ENCODE measurements around the gene RASGEF1B. TPM values are rescaled to one million over a fixed set of nuclear protein-coding genes. Genes with fewer than 3 reads are reported as not detected.

The RASGEF1B gene
- total and polyA plus RNA-seq, 7 experiments from 2014 or later: 1.1 to 82.5 (median 11.4) TPM

DNA sequence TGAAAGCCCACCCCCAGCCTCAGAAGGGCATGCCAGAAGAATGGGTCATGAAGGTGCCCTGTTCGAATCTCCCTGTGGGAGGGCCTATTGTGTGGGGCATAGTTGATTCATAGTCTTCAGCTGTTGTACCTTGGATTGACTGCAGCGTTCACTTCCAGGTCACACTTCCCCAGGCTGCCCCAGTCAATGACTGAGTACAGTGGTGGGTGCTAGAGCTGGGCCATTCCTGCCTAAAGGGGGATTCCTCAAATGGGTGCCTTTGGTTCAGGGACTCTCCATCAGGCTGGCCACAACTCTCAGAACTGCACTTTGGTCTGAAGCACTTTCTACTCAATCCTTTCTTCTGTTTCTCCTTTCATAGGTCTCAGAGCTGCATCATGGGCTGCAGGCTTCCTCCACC lies 35.0 kb upstream of the RASGEF1B start:
- ATAC-seq: no peak
- Mint-ChIP-seq H3K27me3 (peaks cover 0 to 2% (median 0%) of the 10 kb centered on the region in 5 donors), H3K36me3 (no peaks in the 10 kb centered on the region), H3K9me3 (no peaks in the 10 kb centered on the region), H3K4me1 (peaks cover 22 to 51% (median 31%) of the 10 kb centered on the region in 7 donors), H3K27ac (peak overlapping the region in 7 of 9 donors; percentile 15 to 83 (median 63)), H3K4me3 (no peak overlapping the region)
- Histone ChIP-seq H3K9me3 (ENCODE audit: control insufficient read depth in 2 of 3, low read length in 3 of 3) (no peaks in the 10 kb centered on the region), H3K4me1 (ENCODE audit: control insufficient read depth in 2 of 2, insufficient read depth in 2 of 2, low read length in 2 of 2) (peaks cover 10 to 14% of the 10 kb centered on the region in 2 donors), H3K27me3 (ENCODE audit: control insufficient read depth in 2 of 2, insufficient read depth in 2 of 2, low read length in 2 of 2) (no peaks in the 10 kb centered on the region), H3K4me3 (ENCODE audit: low read length) (no peak overlapping the region), H3K36me3 (ENCODE audit: control insufficient read depth in 2 of 3, insufficient read depth in 3 of 3, low read length in 3 of 3) (no peaks in the 10 kb centered on the region), H3K27ac (ENCODE audit: low read depth, low read length) (no peak overlapping the region)
- no peak for DNase-seq
- intact Hi-C loops (cut with micrococcal nuclease): loop anchor here (5.0 kb wide), 1 partner anchor 56 kb away; no protein-coding TSS in a partner anchor
- POLR2A ChIA-PET: interaction anchor here (2.6 kb wide), 1 partner anchor 35 kb away, joined by 24 read pairs; the partner anchor contains the start of gene RASGEF1B
- CTCF ChIA-PET: interaction anchor here (1.0 kb wide), 1 partner anchor 13 kb away, joined by 3 read pairs; no protein-coding TSS in a partner anchor

DNA sequence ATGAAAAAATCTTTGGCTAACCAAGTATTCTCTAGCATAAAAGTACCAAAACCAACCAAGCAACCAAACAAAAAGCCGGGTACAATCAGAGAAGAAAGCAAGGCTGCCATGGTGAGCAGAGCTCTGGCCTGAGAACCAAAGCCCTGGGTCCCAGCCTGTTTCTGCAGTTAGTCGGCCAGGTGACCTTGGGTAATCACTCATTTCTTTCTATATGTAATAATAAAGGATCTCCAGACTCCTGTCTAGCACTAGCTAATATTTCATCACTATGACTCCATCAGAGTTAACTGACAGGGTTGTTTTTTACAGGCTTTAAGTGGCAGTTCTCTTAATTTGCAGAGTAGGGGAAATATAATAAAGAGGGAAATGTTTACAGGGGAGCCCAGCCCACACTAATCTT lies 34.0 kb upstream of the RASGEF1B start:
- peak overlapping the region; percentile 10 for H3K4me3 ChIP-seq (ENCODE audit: low read length)
- intact Hi-C loops (cut with micrococcal nuclease): loop anchor here (1.0 to 5.0 kb wide), 7 partner anchors 13 to 339 kb away; partner anchors contain the start of gene RASGEF1B (in 1 of the 2)
- H3K4me1 ChIP-seq (ENCODE audit: control insufficient read depth in 2 of 2, insufficient read depth in 2 of 2, low read length in 2 of 2): peaks cover 10 to 14% of the 10 kb centered on the region in 2 donors
- peaks cover 0 to 2% (median 0%) of the 10 kb centered on the region in 5 donors for H3K27me3 Mint-ChIP-seq
- peak overlapping the region in 9 of 10 donors; percentile 7 to 80 (median 64) for H3K4me3 Mint-ChIP-seq
- ATAC-seq (peak; percentile 26), DNase-seq (no peak)
- H3K27ac Mint-ChIP-seq: peak overlapping the region; percentile 58 to 96 (median 93)
- CTCF ChIA-PET: interaction anchor here (0.6 to 1.4 kb wide), 7 partner anchors 8 to 63 kb away, joined by 3 to 5 read pairs (median 3); no protein-coding TSS in a partner anchor
- H3K36me3 Mint-ChIP-seq: no peaks in the 10 kb centered on the region
- H3K27ac ChIP-seq (ENCODE audit: low read depth, low read length): peak overlapping the region; percentile 48
- H3K9me3 Mint-ChIP-seq: no peaks in the 10 kb centered on the region
- no peaks in the 10 kb centered on the region for H3K9me3 ChIP-seq (ENCODE audit: control insufficient read depth in 2 of 3, low read length in 3 of 3)
- POLR2A ChIA-PET: interaction anchor here (1.5 to 2.6 kb wide), 2 partner anchors 14 to 34 kb away, joined by 7 to 24 read pairs; partner anchors contain the start of gene RASGEF1B
- peaks cover 22 to 56% (median 31%) of the 10 kb centered on the region in 7 donors for H3K4me1 Mint-ChIP-seq
- H3K36me3 ChIP-seq (ENCODE audit: control insufficient read depth in 2 of 3, insufficient read depth in 3 of 3, low read length in 3 of 3): no peaks in the 10 kb centered on the region
- H3K27me3 ChIP-seq (ENCODE audit: control insufficient read depth in 2 of 2, insufficient read depth in 2 of 2, low read length in 2 of 2): no peaks in the 10 kb centered on the region

DNA sequence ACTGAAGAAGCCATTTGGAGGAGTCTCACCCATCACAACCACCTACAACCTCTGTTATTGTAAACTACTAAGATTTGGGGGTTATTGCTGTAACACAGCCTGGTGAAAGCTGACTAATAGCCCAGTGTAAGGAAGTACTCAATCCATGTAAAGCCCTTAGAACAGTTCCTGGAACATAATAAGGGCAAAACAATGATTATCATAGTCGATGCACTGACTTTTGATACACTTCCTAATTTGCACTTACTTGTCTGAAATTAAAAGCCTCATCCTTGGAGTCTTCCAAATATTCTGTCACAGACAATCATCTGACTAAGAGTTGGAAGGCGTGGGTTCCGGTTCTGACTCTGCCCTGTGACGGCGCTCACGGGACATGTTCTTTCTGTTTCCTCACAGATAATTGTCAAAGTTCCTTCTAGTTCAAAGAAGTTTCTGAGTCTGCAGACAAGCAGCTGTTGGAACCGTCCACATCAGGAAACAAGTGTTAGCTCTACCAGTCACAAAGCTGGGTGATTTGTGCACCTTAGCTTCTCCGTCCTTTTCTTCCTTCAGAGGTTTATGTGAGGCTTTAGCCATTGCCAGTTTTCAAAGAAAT lies 33.4 kb upstream of the RASGEF1B start:
- Mint-ChIP-seq H3K27me3 (peaks cover 0 to 2% (median 0%) of the 10 kb centered on the region in 5 donors), H3K36me3 (no peaks in the 10 kb centered on the region), H3K4me3 (peak overlapping the region; percentile 7 to 81 (median 68)), H3K9me3 (no peaks in the 10 kb centered on the region), H3K27ac (peak overlapping the region; percentile 58 to 96 (median 93)), H3K4me1 (peaks cover 22 to 56% (median 31%) of the 10 kb centered on the region in 7 donors)
- H3K4me3 ChIP-seq (ENCODE audit: low read length): peak overlapping the region; percentile 10
- peak overlapping the region; percentile 48 for H3K27ac ChIP-seq (ENCODE audit: low read depth, low read length)
- DNase-seq (peak; percentile 28 to 79 (median 69)), ATAC-seq (peak; percentile 86)
- peaks cover 10 to 14% of the 10 kb centered on the region in 2 donors for H3K4me1 ChIP-seq (ENCODE audit: control insufficient read depth in 2 of 2, insufficient read depth in 2 of 2, low read length in 2 of 2)
- intact Hi-C loops (cut with micrococcal nuclease): loop anchor here (1.0 to 5.0 kb wide), 7 partner anchors 13 to 339 kb away; partner anchors contain the start of gene RASGEF1B (in 1 of the 2)
- H3K36me3 ChIP-seq (ENCODE audit: control insufficient read depth in 2 of 3, insufficient read depth in 3 of 3, low read length in 3 of 3): no peaks in the 10 kb centered on the region
- ChIA-PET POLR2A (interaction anchor here (1.5 to 2.6 kb wide), 2 partner anchors 14 to 33 kb away, joined by 7 to 24 read pairs; partner anchors contain the start of gene RASGEF1B), CTCF (interaction anchor here (0.8 to 1.4 kb wide), 6 partner anchors 9 to 40 kb away, joined by 3 to 5 read pairs (median 3); no protein-coding TSS in a partner anchor)
- H3K27me3 ChIP-seq (ENCODE audit: control insufficient read depth in 2 of 2, insufficient read depth in 2 of 2, low read length in 2 of 2): no peaks in the 10 kb centered on the region
- H3K9me3 ChIP-seq (ENCODE audit: control insufficient read depth in 2 of 3, low read length in 3 of 3): no peaks in the 10 kb centered on the region

DNA sequence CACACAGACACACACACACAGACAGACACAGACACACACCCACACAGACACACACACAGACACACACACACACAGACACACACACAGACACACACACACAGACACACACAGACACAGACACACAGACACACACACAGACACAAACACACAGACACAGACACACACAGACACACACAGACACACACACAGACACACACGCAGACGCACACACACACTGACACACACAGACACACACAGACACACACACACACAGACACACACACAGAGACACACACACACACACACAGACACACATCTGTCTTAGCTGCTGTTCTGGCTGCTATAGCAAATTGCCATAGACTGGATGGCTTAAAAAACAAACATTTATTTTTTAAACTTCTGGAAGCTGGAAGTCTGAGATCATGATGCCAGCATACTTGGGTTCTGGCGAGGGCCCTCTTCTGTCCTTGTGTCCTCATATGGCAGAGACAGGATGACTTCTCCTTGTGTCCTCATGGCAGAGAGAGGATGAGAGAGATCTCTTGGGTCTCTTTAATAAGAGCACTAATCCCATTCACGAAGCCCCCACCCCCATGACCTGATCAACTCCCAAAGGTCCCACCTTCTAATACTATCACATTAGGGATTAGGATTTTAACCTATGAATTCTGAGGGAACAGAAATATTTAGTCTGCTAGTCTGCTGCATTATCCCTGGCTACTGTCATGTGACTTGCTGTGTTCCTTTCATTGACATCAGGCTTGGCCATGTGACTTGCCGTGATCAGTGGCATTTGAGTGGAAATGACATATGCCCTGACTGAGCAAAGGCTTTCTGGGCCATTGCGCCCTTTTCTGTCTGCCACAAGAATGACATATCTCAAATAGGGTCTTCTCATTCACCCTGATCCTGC lies 32.7 kb upstream of the RASGEF1B start:
- intact Hi-C loops (cut with micrococcal nuclease): loop anchor here (1.0 to 5.0 kb wide), 7 partner anchors 12 to 340 kb away; partner anchors contain the start of gene RASGEF1B (in 1 of the 2)
- Mint-ChIP-seq H3K4me3 (peak overlapping the region in 5 of 10 donors; percentile 9 to 75 (median 59)), H3K4me1 (peaks cover 29 to 62% (median 35%) of the 10 kb centered on the region in 7 donors), H3K27ac (peak overlapping the region; percentile 29 to 96 (median 93)), H3K36me3 (no peaks in the 10 kb centered on the region), H3K9me3 (no peaks in the 10 kb centered on the region), H3K27me3 (peaks cover 0 to 6% (median 0%) of the 10 kb centered on the region in 5 donors)
- CTCF ChIA-PET: interaction anchor here (1.0 to 1.4 kb wide), 3 partner anchors 37 to 57 kb away, joined by 4 to 5 read pairs (median 4); no protein-coding TSS in a partner anchor
- Histone ChIP-seq H3K36me3 (ENCODE audit: control insufficient read depth in 2 of 3, insufficient read depth in 3 of 3, low read length in 3 of 3) (no peaks in the 10 kb centered on the region), H3K4me3 (ENCODE audit: low read length) (no peak overlapping the region), H3K9me3 (ENCODE audit: control insufficient read depth in 2 of 3, low read length in 3 of 3) (no peaks in the 10 kb centered on the region), H3K4me1 (ENCODE audit: control insufficient read depth in 2 of 2, insufficient read depth in 2 of 2, low read length in 2 of 2) (peaks cover 10 to 14% of the 10 kb centered on the region in 2 donors), H3K27ac (ENCODE audit: low read depth, low read length) (peak overlapping the region; percentile 48), H3K27me3 (ENCODE audit: control insufficient read depth in 2 of 2, insufficient read depth in 2 of 2, low read length in 2 of 2) (no peaks in the 10 kb centered on the region)
- ATAC-seq (peak; percentile 40), DNase-seq (peak in 5 of 9 donors; percentile 8 to 54 (median 14))
- POLR2A ChIA-PET: interaction anchor here (1.1 to 2.6 kb wide), 4 partner anchors 12 to 33 kb away, joined by 3 to 24 read pairs (median 6); partner anchors contain the start of gene RASGEF1B

DNA sequence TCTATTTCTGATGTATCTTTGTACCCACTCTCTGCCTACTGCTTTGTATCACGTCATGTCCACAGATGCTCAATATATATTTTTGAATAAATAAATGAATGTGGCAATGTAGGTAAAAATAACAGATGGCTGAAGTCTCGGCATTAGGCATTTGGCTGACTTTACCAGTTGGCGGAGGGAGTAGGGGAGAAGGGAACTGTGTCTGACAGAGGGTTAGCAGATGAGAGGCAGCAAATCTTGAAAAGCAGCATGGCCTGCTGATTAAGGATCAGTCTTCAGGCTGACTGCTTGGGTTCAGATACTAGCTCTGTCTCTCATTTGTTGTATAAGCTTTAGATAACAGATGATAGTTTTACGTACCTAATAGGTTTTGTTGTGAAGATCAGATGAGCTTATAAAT lies 31.9 kb upstream of the RASGEF1B start:
- CTCF ChIA-PET: interaction anchor here (1.2 kb wide), 1 partner anchor 58 kb away, joined by 4 read pairs; no protein-coding TSS in a partner anchor
- no peak for ATAC-seq
- H3K27ac Mint-ChIP-seq: peak overlapping the region in 6 of 9 donors; percentile 12 to 96 (median 83)

More for the DNA sequence above, 31.9 kb upstream of the RASGEF1B start:
- no peaks in the 10 kb centered on the region for H3K9me3 ChIP-seq (ENCODE audit: control insufficient read depth in 2 of 3, low read length in 3 of 3)
- no peaks in the 10 kb centered on the region for H3K36me3 ChIP-seq (ENCODE audit: control insufficient read depth in 2 of 3, insufficient read depth in 3 of 3, low read length in 3 of 3)
- peaks cover 0 to 9% (median 0%) of the 10 kb centered on the region in 5 donors for H3K27me3 Mint-ChIP-seq
- no peak for DNase-seq
- no peaks in the 10 kb centered on the region for H3K27me3 ChIP-seq (ENCODE audit: control insufficient read depth in 2 of 2, insufficient read depth in 2 of 2, low read length in 2 of 2)
- no peaks in the 10 kb centered on the region for H3K9me3 Mint-ChIP-seq
- no peaks in the 10 kb centered on the region for H3K36me3 Mint-ChIP-seq
- POLR2A ChIA-PET: interaction anchor here (1.1 to 1.3 kb wide), 3 partner anchors 11 to 32 kb away, joined by 3 to 4 read pairs (median 3); partner anchors contain the start of gene RASGEF1B
- H3K4me3 ChIP-seq (ENCODE audit: low read length): no peak overlapping the region
- peaks cover 26 to 61% (median 35%) of the 10 kb centered on the region in 7 donors for H3K4me1 Mint-ChIP-seq
- H3K27ac ChIP-seq (ENCODE audit: low read depth, low read length): no peak overlapping the region
- no peak overlapping the region for H3K4me3 Mint-ChIP-seq
- H3K4me1 ChIP-seq (ENCODE audit: control insufficient read depth in 2 of 2, insufficient read depth in 2 of 2, low read length in 2 of 2): peaks cover 10 to 14% of the 10 kb centered on the region in 2 donors
- intact Hi-C loops (cut with micrococcal nuclease): no loop called here

Data from naive thymus-derived CD4-positive, alpha-beta T cell (primary cell).